H1 (cell line): ENCODE results near the gene GRK6. TPM values are rescaled to one million over a fixed set of nuclear protein-coding genes. Genes with fewer than 3 reads are reported as not detected.

ENCODE experiments used
- CTCF ChIA-PET: fragments of 300-600 bp; sonication (Branson Sonifier 250); formaldehyde crosslinking; loops from one replicate; lab custom pipeline; 2021; ENCODE audit not compliant: partially characterized antibody; lab: Charles Lee
- POLR2A ChIA-PET: fragments of 300-600 bp; sonication (Branson Sonifier 250); formaldehyde crosslinking; loops from one replicate; lab custom pipeline; 2021; ENCODE audit warnings: inconsistent platforms; ENCODE audit not compliant: partially characterized antibody; lab: Charles Lee
- DNase-seq, 2 experiments: peaks; one replicate each; pipeline versions ENCODE4 v3.0.0 to v3.0.0-alpha.2; 2010 to 2022; ENCODE audit warnings: low spot score in 2 of 2, low read depth in 1 of 2, mixed read lengths in 1 of 2
- FAIRE-seq: peaks from 2 replicates; lab custom pipeline; 2011; peaks lifted over from hg19 to GRCh38; lab: Jason Lieb, UNC
- H2AFZ ChIP-seq: 2 replicates; pipeline ENCODE4 v1.8.1; 2012; ENCODE audit warnings: low read length, inconsistent platforms
- H2AK5ac ChIP-seq: 2 replicates; pipeline ENCODE4 v1.6.1; 2013; ENCODE audit warnings: low read depth, low read length
- H2BK120ac ChIP-seq: replicated peaks from 2 replicates; pipeline ENCODE3; 2013; ENCODE audit warnings: low read depth, low read length, inconsistent platforms
- H2BK12ac ChIP-seq: 2 replicates; pipeline ENCODE4 v1.6.1; 2013; ENCODE audit warnings: low read depth, low read length
- H2BK15ac ChIP-seq: 2 replicates; pipeline ENCODE4 v1.6.1; 2013; ENCODE audit warnings: low read length
- H2BK20ac ChIP-seq: 2 replicates; pipeline ENCODE4 v1.6.1; 2013; ENCODE audit warnings: low read length
- H2BK5ac ChIP-seq: 2 replicates; pipeline ENCODE4 v1.6.1; 2013; ENCODE audit warnings: low read depth, low read length
- H3K14ac ChIP-seq: 2 replicates; pipeline ENCODE4 v1.6.1; 2013; ENCODE audit warnings: inconsistent platforms; ENCODE audit not compliant: insufficient read length
- H3K18ac ChIP-seq: 2 replicates; pipeline ENCODE4 v1.6.1; 2013; ENCODE audit warnings: low read length; ENCODE audit errors: extremely low read depth
- H3K23ac ChIP-seq: 2 replicates; pipeline ENCODE4 v1.6.1; 2013; ENCODE audit warnings: inconsistent platforms; ENCODE audit not compliant: insufficient read length
- H3K23me2 ChIP-seq: 2 replicates; pipeline ENCODE4 v1.6.1; 2013; ENCODE audit warnings: low read depth, low read length
- H3K27ac ChIP-seq: 2 replicates; pipeline ENCODE4 v1.6.1; 2011; ENCODE audit warnings: low read depth, low read length, inconsistent platforms
- H3K27me3 ChIP-seq, 4 experiments: replicated peaks in 1 of 4; 1 replicate in 1 of 4; 2 replicates in 3 of 4; pipeline versions ENCODE4 v1.6.1 to v1.8.1; 2011 to 2013; ENCODE audit warnings: low read length in 3 of 4, mild to moderate bottlenecking in 3 of 4, inconsistent platforms in 2 of 4, mixed read lengths in 2 of 4, moderate library complexity in 1 of 4; ENCODE audit not compliant: control insufficient read depth in 3 of 4, insufficient read depth in 3 of 4; ENCODE audit errors: extremely low read depth in 1 of 4
- H3K36me3 ChIP-seq, 4 experiments: 2 replicates each; pipeline versions ENCODE4 v1.6.1 to v1.8.1; 2011 to 2013; ENCODE audit warnings: mild to moderate bottlenecking in 4 of 4, low read length in 3 of 4, moderate library complexity in 2 of 4, control low read depth in 1 of 4, inconsistent platforms in 1 of 4; ENCODE audit not compliant: insufficient read depth in 4 of 4, control insufficient read depth in 2 of 4
- H3K4ac ChIP-seq: replicated peaks from 2 replicates; pipeline ENCODE3; 2013; ENCODE audit warnings: low read length, low read depth, mixed read lengths, inconsistent platforms; ENCODE audit not compliant: insufficient read length
- H3K4me1 ChIP-seq, 4 experiments: replicated peaks in 1 of 4; 1 replicate in 1 of 4; 2 replicates in 3 of 4; pipeline versions ENCODE4 v1.6.1 to v1.8.1; 2011 to 2013; ENCODE audit warnings: low read length in 3 of 4, inconsistent platforms in 2 of 4, mixed read lengths in 1 of 4; ENCODE audit not compliant: insufficient read depth in 4 of 4, control insufficient read depth in 3 of 4
- H3K4me2 ChIP-seq, 2 experiments: 2 replicates each; pipeline versions ENCODE4 v1.6.1 to v1.8.1; 2011 to 2013; ENCODE audit warnings: low read depth in 2 of 2, low read length in 2 of 2, control low read depth in 1 of 2, inconsistent platforms in 1 of 2, mild to moderate bottlenecking in 1 of 2; ENCODE audit not compliant: insufficient read depth in 1 of 2
- H3K4me3 ChIP-seq, 4 experiments: fragments of 200-600, 300-600 bp in 1 of 4; sonication (generic), shearing (Covaris generic), sonication (Bioruptor Twin) in 1 of 4; 2 replicates each; pipeline versions ENCODE4 v1.5.1 to v1.8.1; 2011 to 2016; ENCODE audit warnings: low read length in 4 of 4, low read depth in 3 of 4, control low read depth in 2 of 4, inconsistent platforms in 2 of 4, mild to moderate bottlenecking in 2 of 4, mixed read lengths in 1 of 4, moderate library complexity in 1 of 4; ENCODE audit not compliant: insufficient read depth in 2 of 4; ENCODE audit errors: extremely low read depth in 1 of 4
- H3K56ac ChIP-seq: replicated peaks from 2 replicates; pipeline ENCODE3; 2013; ENCODE audit warnings: low read depth, mild to moderate bottlenecking, mixed read lengths, low read length, inconsistent platforms; ENCODE audit not compliant: insufficient read length
- H3K79me1 ChIP-seq: 2 replicates; pipeline ENCODE4 v1.6.1; 2013; ENCODE audit warnings: low read depth, low read length, control low read depth
- H3K79me2 ChIP-seq, 2 experiments: 2 replicates each; pipeline versions ENCODE4 v1.6.1 to v1.8.1; 2012 to 2013; ENCODE audit warnings: low read length in 2 of 2, mild to moderate bottlenecking in 2 of 2, inconsistent platforms in 1 of 2; ENCODE audit not compliant: insufficient read depth in 2 of 2, control insufficient read depth in 1 of 2
- H3K9ac ChIP-seq, 4 experiments: replicated peaks in 1 of 4; 1 replicate in 1 of 4; 2 replicates in 3 of 4; pipeline versions ENCODE4 v1.6.1 to v1.8.1; 2011 to 2013; ENCODE audit warnings: low read depth in 3 of 4, low read length in 3 of 4, control low read depth in 2 of 4, mild to moderate bottlenecking in 2 of 4, moderate library complexity in 2 of 4, inconsistent platforms in 1 of 4; ENCODE audit errors: extremely low read depth in 1 of 4
- H3K9me3 ChIP-seq, 2 experiments: 2 replicates each; pipeline versions ENCODE4 v1.6.1 to v1.8.1; 2012 to 2013; ENCODE audit warnings: mild to moderate bottlenecking in 2 of 2, moderate library complexity in 2 of 2, control low read depth in 1 of 2, inconsistent platforms in 1 of 2, low read depth in 1 of 2, low read length in 1 of 2, mixed read lengths in 1 of 2; ENCODE audit not compliant: insufficient read depth in 2 of 2
- H4K20me1 ChIP-seq, 2 experiments: replicated peaks in 1 of 2; 2 replicates each; pipeline versions ENCODE3 to v1.8.1; 2011 to 2013; ENCODE audit warnings: inconsistent platforms in 2 of 2, low read length in 2 of 2, mild to moderate bottlenecking in 1 of 2; ENCODE audit not compliant: insufficient read depth in 2 of 2, control insufficient read depth in 1 of 2
- H4K5ac ChIP-seq: 2 replicates; pipeline ENCODE4 v1.6.1; 2013; ENCODE audit warnings: low read length, low read depth, mixed read lengths, inconsistent platforms; ENCODE audit not compliant: insufficient read length
- H4K8ac ChIP-seq: 2 replicates; pipeline ENCODE4 v1.8.0; 2013; ENCODE audit warnings: mild to moderate bottlenecking, moderate library complexity, low read length, inconsistent platforms; ENCODE audit not compliant: insufficient read depth; ENCODE audit errors: extremely low read depth
- H4K91ac ChIP-seq: replicated peaks from 2 replicates; pipeline ENCODE3; 2013; ENCODE audit warnings: low read length, mixed read lengths, inconsistent platforms; ENCODE audit not compliant: insufficient read length
- ASH2L ChIP-seq: fragments of 200-600, 300-600 bp; sonication (generic); IDR thresholded peaks from one replicate; pipeline ENCODE4 v1.7.1; 2017; ENCODE audit warnings: low read length
- CEBPB ChIP-seq: IDR thresholded peaks from 2 replicates; pipeline ENCODE4 v1.6.1; 2012; ENCODE audit warnings: low read depth, low read length
- EZH2 ChIP-seq: fragments of 200-600 bp; sonication (generic); IDR thresholded peaks from 2 replicates; pipeline ENCODE4 v1.7.1; 2012; ENCODE audit warnings: low read depth, mild to moderate bottlenecking, moderate library complexity, low read length, inconsistent platforms; ENCODE audit not compliant: severe bottlenecking
- KDM5A ChIP-seq: fragments of 200-600 bp; IDR thresholded peaks from 2 replicates; pipeline ENCODE4 v1.7.1; 2012; ENCODE audit warnings: mild to moderate bottlenecking, low read length, inconsistent platforms, mixed read lengths
- PHF8 ChIP-seq: fragments of 200-600 bp; sonication (generic); conservative IDR thresholded peaks from 2 replicates; pipeline ENCODE4 v1.7.1; 2012; ENCODE audit warnings: low read depth, mild to moderate bottlenecking, inconsistent platforms, low read length, moderate library complexity
- POLR2AphosphoS5 ChIP-seq: IDR thresholded peaks from 2 replicates; pipeline ENCODE4 v1.6.1; 2011; ENCODE audit warnings: low read depth, low read length
- RNF2 ChIP-seq: fragments of 200-900, 300-1000 bp; sonication (generic); IDR thresholded peaks from 2 replicates; pipeline ENCODE4 v1.7.1; 2016; ENCODE audit warnings: borderline replicate concordance, low read depth, mild to moderate bottlenecking, antibody characterized with exemption, low read length; ENCODE audit not compliant: poor library complexity, severe bottlenecking; ENCODE audit errors: missing control alignments
- SP4 ChIP-seq: IDR thresholded peaks from 2 replicates; pipeline ENCODE4 v1.6.1; 2012; ENCODE audit warnings: low read length, inconsistent platforms
- whole genome bisulfite sequencing, 2 experiments: shearing (Covaris generic) in 1 of 2; methylation state at CpG; one replicate each; pipeline versions ENCODE4 v1.1.6 to v1.1.7; 2013 to 2015; ENCODE audit warnings: low lambda C conversion rate in 2 of 2, mixed read lengths in 2 of 2, inconsistent platforms in 1 of 2, low coverage in 1 of 2, missing lambda C conversion rate in 1 of 2; ENCODE audit not compliant: insufficient replicate concordance in 2 of 2, insufficient coverage in 1 of 2, insufficient read length in 1 of 2; ENCODE audit errors: extremely low coverage in 1 of 2, missing lambda C conversion rate in 1 of 2; 5-methylcytosine and 5-hydroxymethylcytosine counted together
- polyA plus RNA-seq, 7 experiments: library from polyadenylated mRNA; depleted of rRNA in 3 of 7; stranded (reverse) in 5 of 7; unstranded in 2 of 7; fragments of >200 nt in 5 of 7; fragments of 200-250 nt in 2 of 7; gene quantifications; 1 replicate in 5 of 7; 2 replicates in 1 of 7; 4 replicates in 1 of 7; pipeline versions ENCODE4 v1.2.1 to v1.2.3, GENCODE V29; 2011 to 2013; ENCODE audit warnings: missing spikeins in 2 of 7, mixed read lengths in 2 of 7
- total RNA-seq: library from RNA; stranded (reverse); fragmentation: NEBNext Ultra II Directional; extraction: Animal tissue kit (Norgen Biotek cat#: 25700); gene quantifications from 2 replicates; pipeline ENCODE4 v1.2.1, GENCODE V29; 2021
- TF ChIP-seq, protein P1 (sequence below): IDR thresholded peaks from 2 replicates; pipeline ENCODE4 v1.6.1; 2012; ENCODE audit warnings: low read length, inconsistent platforms

The GRK6 gene
- total and polyA plus RNA-seq, 2 of the 8 experiments (the other 6 are each of a cell fraction or from before 2014, with no cell fraction given), result 31.8 to 57.8 TPM

DNA sequence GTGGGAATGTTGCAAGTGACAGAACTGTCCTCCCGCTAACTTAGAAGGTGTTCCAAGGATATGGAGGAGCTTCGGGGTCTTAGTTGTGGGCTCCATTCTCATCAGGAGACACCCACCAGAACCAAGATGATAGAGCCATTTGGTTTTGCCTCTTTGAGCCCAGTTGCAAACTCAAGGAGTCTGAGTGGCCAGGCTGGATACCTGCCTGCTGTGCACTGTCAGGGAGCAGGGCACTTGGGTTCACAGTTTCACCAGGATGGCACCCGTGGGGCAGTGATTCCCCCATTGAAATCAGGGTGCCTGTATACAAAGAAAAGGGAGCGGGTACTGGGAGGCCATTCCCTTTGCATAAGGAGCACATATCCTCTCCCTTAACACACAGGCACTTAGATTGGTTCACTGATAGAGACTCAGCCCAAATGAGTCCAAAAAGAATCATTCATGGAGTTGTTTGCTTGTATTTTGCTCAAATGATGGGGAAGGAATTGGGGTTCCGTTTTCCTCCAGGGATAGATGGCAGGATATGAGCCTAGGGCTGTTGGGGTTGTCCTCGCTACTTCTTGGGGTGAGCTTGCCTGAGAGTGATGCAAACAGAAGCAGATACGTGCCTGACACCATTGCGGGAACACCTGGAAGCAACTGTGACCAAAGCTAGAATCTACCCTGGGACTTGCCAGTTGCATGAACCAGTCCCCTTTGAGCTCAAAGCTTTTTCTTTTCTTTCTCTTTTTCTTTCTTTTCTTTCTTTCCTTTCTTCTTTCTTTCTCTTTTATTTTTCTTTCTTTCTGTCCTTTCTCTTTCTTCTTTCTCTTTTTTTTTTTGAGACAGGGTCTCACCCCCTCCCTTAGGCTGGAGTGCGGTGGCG is 18.8 kb downstream of the GRK6 start:
- H2AFZ ChIP-seq, result no peak overlapping the region
- 77% methylated on average over 8 of the region's 10 CpGs; no CpG with 5 or more reads in 1 of the 2 experiments for WGBS, 2 experiments
- peaks cover 0 to 13% (median 4%) of the 10 kb centered on the region in 4 experiments; a peak in 5 of 7 replicates for H3K27me3 ChIP-seq
- 0 out of 8 replicates have a peak overlapping the region, but pooled peaks of 1 of the 4 experiments have one; percentile 74 for H3K4me3 ChIP-seq
- no peak for DNase-seq
- no peak overlapping the region for H3K18ac ChIP-seq
- H3K36me3 ChIP-seq, result peaks cover 2 to 4% (median 3%) of the 10 kb centered on the region in 4 experiments; a peak in 2 of 8 replicates
- peak overlapping the region in 1 of 2 experiments; percentile 89; a peak in 1 of 4 replicates for H3K4me2 ChIP-seq
- ChIA-PET POLR2A (interaction anchor here (0.6 to 67.5 kb wide), 17 partner anchors 9 to 673 kb away, joined by 3 to 3349 read pairs (median 8); partner anchors contain the start of genes DBN1, DOK3, GRK6 and PDLIM7), CTCF (interaction anchor here (0.5 to 23.6 kb wide), 17 partner anchors 8 to 738 kb away, joined by 3 to 430 read pairs (median 5); partner anchors contain the start of genes F12, PDLIM7, PFN3 and SLC34A1)
- H2AK5ac ChIP-seq, result no peak overlapping the region
- H4K5ac ChIP-seq, result no peak overlapping the region
- H4K91ac ChIP-seq, result no peak overlapping the region
- H3K23ac ChIP-seq, result no peak overlapping the region
- H3K79me1 ChIP-seq, result no peaks in the 10 kb centered on the region; the same call in 1 of the 2 replicates
- H2BK12ac ChIP-seq, result no peak overlapping the region
- FAIRE-seq, result peak; percentile 50
- no peak overlapping the region for H3K27ac ChIP-seq
- peaks cover 9% of the 10 kb centered on the region for H3K23me2 ChIP-seq
- H3K9ac ChIP-seq, result no peak overlapping the region
- no peaks in the 10 kb centered on the region for H3K9me3 ChIP-seq
- no peaks in the 10 kb centered on the region for H3K79me2 ChIP-seq
- no peak overlapping the region for H2BK15ac ChIP-seq
- no peak overlapping the region for H3K14ac ChIP-seq
- no peak overlapping the region for H2BK120ac ChIP-seq
- H3K4ac ChIP-seq, result no peak overlapping the region
- H3K4me1 ChIP-seq, result peaks cover 0 to 32% (median 17%) of the 10 kb centered on the region in 4 experiments; a peak in 6 of 7 replicates
- no peak overlapping the region for H3K56ac ChIP-seq
- H4K20me1 ChIP-seq, result peaks cover 0 to 10% of the 10 kb centered on the region in 2 experiments
- H2BK5ac ChIP-seq, result no peak overlapping the region
- H4K8ac ChIP-seq, result no peak overlapping the region
- H2BK20ac ChIP-seq, result no peak overlapping the region
- TF ChIP-seq CEBPB (no peak), PHF8 (no peak), POLR2AphosphoS5 (peak; percentile 34; the same call in 1 of the 2 replicates), KDM5A (no peak), EZH2 (no peak), RNF2 (no peak), ASH2L (no peak), SP4 (no peak)
- TF ChIP-seq, protein P1, sequence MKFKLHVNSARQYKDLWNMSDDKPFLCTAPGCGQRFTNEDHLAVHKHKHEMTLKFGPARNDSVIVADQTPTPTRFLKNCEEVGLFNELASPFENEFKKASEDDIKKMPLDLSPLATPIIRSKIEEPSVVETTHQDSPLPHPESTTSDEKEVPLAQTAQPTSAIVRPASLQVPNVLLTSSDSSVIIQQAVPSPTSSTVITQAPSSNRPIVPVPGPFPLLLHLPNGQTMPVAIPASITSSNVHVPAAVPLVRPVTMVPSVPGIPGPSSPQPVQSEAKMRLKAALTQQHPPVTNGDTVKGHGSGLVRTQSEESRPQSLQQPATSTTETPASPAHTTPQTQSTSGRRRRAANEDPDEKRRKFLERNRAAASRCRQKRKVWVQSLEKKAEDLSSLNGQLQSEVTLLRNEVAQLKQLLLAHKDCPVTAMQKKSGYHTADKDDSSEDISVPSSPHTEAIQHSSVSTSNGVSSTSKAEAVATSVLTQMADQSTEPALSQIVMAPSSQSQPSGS, result 0 out of 2 replicates have a peak, but pooled peaks have one; percentile 20
